ENCODE data around the gene SALL2.
A peak's percentile ranks its signal among the peaks of the same experiment; 100 is the strongest.
"Not testable (repeated sequence)": the region's sequence is repeated elsewhere in the genome, so short reads cannot be mapped to it uniquely, and the experiment has no call there.

SALL2 gene

DNA sequence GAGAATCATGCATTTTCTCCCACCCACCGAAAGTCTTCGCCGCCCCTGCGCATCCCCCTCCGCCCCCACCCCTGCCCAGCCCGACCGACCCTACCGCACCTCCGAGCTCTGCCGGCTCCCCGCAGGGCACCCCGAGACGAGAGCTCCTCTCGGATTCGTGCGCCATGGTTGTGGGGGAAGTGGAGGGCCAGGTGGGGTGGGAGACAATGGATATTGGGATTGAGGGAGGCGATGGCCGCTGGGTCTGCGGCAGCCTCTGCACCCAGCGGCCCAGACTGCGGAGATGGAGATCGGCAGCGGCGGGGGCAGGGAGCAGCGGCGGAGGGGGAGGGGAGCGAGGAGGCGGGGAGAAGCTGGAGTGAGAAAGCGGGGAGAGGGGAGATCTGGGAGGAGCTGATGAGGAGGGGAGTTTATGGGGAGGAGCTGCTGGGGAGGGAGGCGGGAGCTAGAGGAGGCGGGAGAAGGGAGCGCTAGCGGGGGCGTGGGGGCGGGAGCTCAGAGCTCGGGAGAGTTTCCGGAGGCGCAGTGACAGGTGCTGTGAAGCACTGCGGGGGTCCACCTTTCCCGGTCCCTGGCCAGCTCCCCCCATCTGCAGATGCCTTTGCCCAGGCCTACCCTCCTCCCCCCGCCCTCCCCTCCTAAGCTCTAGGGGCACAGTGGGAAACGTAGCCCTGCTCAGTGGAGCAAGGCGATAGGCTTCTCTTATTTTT, at the start of gene SALL2:
Gene SALL2 (minus strand): TSS at position 385 of the 710 bp plus-strand sequence. CDS start 219 bp downstream, at position 166.
- DNase-seq (ENCODE audit: low spot score), result peak; percentile 60

DNA sequence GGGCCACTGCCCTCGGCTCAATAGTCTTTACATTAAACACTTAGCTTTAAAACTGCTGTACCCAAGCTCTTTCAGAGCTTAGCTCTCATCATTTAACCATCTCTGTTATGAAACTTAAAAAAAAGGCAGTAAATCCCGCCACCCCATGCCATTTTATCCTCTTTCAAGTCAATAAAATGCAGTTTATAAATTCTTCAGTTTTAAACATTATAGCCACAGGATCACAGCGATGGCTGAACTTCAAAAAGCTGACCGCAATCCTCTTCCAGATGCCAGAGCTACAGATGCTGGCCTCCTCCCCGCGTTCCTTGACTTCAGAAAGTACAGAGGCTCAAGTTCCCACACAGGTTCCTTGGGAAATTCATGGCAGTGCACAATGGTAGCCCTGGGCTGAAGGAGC, 49.5 kb upstream of the SALL2 start:
- no peak for DNase-seq (ENCODE audit: low spot score)

GRCh38 chr14:21572604-21573003, 46.5 kb upstream of the SALL2 start:
- no peak for DNase-seq (ENCODE audit: low spot score)

- DNase-seq (ENCODE audit: low spot score), result no peak
These were observed 32.6 kb upstream of the SALL2 start for GRCh38 chr14:21558703-21559170.

DNA sequence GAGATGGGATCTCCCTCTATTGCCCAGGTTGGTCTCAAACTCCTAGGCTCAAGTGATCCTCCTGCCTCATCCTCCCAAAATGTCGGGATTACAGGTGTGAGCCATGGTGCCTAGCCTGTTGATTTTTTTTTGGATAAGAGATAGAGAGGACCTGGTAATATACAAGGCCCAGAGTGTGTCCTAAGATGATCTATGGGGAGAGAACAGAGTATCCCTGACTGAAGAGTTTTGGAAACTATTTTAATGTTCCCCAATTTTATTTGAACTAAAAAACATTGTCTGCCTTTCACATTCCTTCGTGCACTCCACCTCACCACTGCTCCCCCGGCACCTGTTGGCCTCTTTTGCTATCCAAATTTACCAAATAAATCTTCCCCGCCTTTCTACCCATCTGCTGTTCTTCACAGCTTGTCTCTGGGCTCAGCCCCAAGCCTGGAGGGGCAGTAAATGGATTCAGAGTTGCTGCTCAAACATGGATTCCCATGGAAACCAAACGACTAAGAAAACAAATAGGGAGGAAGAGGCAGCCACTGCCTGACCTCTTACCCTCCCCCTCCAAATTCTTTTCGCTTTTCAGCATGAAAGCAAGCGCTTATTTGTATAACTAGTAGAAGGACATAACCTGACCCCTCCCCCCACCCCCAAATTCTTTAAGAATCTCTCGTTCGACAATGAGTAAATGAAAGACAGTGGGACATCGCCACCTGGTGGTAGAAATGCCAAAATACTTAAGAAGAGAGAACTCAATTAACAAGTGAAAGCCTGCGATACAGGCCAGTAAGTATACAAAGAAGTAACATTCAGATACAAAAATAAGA, 31.1 kb upstream of the SALL2 start:
- peak; percentile 85 for DNase-seq (ENCODE audit: low spot score)

DNA sequence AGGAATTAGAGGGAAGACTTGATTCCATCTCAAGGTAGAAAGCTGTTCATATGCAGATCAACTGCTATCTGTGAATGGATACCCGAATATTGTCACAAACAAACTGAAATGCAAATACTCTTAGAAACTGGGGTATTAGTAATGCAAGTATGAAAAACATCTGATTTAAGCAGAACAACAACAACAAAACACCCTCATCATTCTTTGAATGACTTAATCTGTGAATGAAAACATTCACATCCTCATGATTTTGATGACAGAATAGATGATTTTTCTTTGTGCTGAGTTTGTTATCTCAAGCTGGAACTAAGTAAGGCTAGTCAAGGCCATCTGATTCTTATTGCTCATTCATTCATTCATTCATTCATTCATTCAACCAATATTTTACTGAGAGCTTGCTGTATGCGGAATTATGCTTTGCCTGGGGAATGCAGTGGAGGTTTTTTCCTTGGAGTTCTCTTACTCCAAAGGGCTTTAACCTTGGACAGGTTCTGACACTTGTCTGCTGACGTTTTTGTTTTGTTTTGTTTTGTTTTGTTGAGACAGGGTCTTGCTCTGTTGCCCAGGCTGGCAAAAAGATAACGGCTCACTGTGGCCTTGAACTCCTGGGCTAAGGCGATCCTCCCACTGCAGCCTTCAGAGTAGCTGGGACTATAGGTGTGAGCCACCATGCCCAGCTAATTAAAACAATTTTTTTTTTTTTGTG, 30.4 kb upstream of the SALL2 start:
- no peak for DNase-seq (ENCODE audit: low spot score)

DNA sequence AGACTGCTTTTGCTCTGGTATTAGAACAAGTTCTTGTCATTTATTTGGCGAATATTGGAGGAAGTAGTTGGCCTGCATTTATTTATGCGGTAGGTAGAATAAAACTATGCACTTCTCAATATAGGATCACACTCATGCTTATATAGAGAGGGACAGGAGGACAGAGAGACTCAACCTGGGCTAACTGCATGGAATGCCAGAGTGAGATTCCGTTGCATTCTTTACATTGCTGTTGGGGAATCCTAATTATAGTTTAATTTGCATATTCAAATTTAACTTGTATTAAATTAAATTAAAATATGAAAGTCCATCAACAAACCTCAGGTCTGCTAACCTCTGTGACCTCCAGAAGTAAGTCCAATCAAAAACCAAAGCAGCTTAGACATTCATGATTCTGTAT, 27.1 kb upstream of the SALL2 start:
- no peak for DNase-seq (ENCODE audit: low spot score)

GRCh38 chr14:21544588-21544987, 18.4 kb upstream of the SALL2 start:
- DNase-seq (ENCODE audit: low spot score), result not testable (repeated sequence)

GRCh38 chr14:21543963-21544362, 17.8 kb upstream of the SALL2 start:
- no peak for DNase-seq (ENCODE audit: low spot score)

DNA sequence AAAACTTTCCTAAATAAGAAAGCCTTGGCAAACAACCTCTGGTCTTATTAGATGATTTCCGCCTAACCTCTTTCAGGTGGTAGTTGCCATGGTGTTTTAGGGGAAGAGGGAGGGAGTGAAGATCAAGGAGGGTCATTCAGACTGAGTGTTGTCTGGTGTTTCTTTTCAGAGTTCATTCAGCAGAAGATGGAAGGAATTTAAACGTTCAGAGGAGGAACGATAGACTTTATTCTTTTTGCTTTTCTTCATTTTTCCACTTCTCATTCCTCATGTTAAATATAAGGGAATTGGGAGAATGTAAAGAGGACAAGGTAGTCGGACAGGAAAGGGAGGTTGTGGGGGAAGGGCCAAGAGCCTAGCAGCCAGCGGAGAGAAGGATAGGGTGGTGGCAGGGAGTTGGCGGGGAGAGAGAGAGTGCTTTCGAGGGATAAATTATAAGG, 17.4 kb upstream of the SALL2 start:
- no peak for DNase-seq (ENCODE audit: low spot score)

DNA sequence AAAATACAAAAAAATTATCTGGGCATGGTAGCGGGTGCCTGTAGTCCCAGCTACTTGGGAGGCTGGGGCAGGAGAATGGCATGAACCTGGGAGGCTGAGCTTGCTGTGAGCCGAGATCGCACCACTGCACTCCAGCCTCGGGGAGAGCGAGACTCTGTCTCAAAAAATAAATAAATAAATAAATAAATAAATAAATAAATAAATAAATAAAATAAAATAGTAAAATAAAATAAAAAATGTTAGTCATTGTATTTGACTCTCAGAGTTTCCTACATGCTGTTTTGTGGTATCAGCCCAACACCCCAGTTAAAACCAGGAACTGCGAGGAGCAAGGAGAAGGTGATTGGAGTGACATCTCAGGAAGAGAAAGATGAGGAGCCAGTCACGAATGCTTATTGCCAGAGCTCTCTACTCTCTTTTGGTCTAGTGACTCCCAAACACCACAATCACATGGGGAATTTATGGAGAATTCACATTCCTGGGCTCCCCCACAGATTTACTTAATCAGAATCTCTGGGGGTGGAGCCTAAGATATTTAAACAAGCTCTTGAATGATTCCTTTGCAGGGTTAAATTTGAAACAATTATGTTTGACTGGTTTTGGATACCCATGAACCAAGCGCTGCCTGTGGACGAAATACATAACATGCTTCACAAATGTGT, 15.4 kb upstream of the SALL2 start:
- DNase-seq (ENCODE audit: low spot score), result no peak

- DNase-seq (ENCODE audit: low spot score), result no peak
These were observed 13.2 kb upstream of the SALL2 start for GRCh38 chr14:21539189-21539940.

- DNase-seq (ENCODE audit: low spot score), result no peak
These were observed 10.9 kb upstream of the SALL2 start for GRCh38 chr14:21537090-21537424.

- DNase-seq (ENCODE audit: low spot score), result no peak
These were observed 10.4 kb upstream of the SALL2 start for GRCh38 chr14:21536418-21537089.

DNA sequence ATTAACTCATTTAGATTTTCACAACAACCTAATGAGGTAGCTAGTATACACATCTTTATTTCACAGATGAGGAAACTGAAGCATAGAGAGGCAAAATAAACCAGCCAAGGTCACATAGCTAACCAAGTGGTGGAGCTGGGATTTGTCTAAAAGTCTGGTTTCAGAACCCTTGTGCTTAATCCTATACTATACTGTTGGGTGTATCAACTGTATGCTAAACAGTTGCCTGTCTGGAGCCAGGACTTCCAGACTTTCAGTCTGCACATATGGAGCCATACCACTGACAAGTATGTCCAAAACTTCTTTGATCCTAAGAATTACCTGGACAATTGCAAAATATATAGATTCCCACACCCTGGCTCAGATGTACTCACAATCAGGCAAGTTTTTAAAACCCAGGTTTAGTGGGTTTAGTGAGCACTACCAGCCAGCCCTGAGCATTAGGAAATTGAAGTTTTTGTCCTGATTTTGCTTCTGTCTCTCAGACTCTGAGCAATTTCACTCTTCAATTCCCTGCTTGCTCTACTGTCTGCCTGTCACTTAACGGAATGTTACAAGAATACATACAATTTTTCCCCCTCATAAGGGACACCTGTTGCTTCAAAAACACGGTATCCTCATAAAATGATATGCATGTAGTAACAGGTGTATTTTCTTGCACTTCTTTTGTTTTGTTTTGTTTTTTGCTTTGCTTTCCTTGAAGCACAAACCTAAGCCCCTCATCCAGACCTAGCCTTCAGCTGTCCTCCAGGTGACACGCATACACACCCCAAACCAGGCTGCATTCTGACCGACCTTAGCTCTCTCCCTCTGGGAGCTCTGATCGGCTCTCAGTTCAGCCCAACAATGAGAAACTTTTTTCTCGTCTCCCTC, 9.6 kb upstream of the SALL2 start:
- no peak for DNase-seq (ENCODE audit: low spot score)

- no peak for DNase-seq (ENCODE audit: low spot score)
These were observed 8.4 kb upstream of the SALL2 start for GRCh38 chr14:21534576-21534975.

- DNase-seq (ENCODE audit: low spot score), result no peak
These were observed 7.1 kb upstream of the SALL2 start for GRCh38 chr14:21533294-21533693.

DNA sequence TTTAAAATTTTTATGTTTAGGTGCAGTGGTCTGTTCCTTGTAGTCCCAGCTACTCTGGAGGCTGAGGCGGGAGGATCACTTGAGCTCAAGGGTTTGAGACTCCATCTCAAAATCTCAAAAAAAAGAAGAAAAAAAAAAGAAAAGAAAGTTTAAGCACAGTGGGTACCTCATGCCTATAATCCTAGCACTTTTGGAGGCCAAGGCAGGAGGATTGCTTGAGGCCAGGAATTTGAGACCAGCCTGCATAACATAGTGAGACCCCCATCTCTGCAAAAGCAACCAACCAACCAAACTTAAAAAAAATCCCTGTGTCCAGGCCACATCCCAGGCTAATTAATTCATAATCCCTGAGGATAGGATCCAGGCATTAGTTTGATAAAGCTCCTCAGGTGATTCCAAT, 3.4 kb upstream of the SALL2 start:
- DNase-seq (ENCODE audit: low spot score), result no peak

- DNase-seq (ENCODE audit: low spot score), result no peak
These were observed 2.5 kb upstream of the SALL2 start for GRCh38 chr14:21528381-21529348.

Measured in CD4-positive, alpha-beta T cell treated with Interleukin-15 for 4 hours (primary cell).